ENCODE data around the gene UBTF.
A peak's percentile ranks its signal among the peaks of the same experiment; 100 is the strongest.

The UBTF gene

DNA sequence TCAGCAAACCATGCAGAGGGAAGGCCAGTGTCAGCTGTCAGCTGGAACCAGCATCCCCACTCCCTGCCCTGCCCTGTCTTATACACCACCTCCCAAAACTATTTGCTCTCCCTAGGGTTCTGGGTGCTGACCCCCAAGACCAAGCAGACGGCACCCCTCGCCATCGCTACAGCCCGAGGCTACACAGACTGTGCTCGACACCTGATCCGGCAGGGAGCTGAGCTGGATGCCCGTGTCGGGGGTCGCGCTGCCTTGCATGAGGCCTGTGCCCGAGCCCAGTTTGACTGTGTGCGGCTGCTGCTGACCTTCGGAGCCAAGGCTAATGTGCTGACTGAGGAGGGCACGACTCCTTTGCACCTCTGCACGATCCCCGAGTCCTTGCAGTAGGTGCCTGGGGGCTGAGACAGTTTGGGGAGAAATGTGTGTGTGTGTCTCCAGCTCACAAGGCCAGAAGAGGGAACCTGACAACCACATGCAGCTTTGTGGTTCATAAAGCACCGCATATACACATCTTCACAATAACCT, 47.5 kb downstream of the UBTF start:
- DNase-seq (ENCODE audit: low read depth in 2 of 2) = no peak

DNA sequence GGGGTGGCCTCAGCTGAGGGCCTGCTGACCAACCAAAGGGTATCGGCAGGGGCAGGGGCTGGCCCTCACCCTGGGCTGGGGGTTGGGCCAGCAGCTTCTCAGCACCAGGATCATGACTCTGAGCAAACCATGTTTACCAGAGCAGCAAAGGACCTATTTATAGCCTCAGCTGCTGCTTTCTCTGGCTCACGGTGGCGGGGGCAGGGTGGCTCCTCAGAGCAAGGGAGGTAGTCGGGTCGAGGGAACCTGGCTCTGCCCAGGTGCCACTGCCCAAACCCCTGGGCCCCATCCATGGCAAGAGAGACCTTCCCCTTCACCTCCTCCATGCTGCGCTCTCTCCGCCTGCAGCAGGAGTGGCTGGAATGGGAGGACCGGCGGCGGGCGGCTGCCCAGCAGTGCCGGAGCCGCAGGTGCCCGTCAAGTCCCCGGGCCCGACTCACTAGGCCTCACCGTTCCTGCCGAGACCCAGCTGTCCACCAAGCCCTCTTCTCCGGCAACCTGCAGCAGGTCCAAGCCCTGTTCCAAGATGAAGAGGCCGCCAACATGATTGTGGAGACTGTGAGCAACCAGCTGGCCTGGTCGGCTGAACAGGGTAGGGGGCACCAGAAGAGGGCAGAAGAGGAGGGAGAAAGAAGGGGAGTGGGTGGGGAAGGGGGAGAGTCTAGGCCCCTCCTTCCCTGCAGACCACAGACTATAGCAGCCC, 48.8 kb downstream of the UBTF start, which contains the start of gene ASB16:
ASB16 (plus strand) TSS at position 206 of the 703 bp plus-strand sequence; CDS start at position 292, 86 bp downstream.
- no peak for DNase-seq (ENCODE audit: low read depth in 2 of 2)

DNA sequence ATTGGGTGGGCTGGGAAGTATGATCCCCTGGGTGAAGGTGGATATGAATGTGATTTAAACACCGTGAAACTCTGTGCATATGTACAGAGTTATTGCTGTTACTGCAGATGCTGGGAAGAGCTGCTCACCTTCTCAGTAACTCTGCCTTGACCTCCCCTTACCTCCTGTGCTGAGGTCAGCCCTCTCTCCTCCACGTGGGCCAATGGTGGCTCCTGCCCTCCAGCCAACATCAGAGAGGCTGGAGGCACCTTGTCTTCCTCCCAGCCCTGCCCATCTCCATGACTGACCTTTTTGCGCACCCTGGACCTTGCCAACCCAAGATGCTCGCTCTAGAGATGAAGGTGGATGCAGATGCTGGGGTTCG, 49.4 kb downstream of the UBTF start:
- no peak for DNase-seq (ENCODE audit: low read depth in 2 of 2)

DNA sequence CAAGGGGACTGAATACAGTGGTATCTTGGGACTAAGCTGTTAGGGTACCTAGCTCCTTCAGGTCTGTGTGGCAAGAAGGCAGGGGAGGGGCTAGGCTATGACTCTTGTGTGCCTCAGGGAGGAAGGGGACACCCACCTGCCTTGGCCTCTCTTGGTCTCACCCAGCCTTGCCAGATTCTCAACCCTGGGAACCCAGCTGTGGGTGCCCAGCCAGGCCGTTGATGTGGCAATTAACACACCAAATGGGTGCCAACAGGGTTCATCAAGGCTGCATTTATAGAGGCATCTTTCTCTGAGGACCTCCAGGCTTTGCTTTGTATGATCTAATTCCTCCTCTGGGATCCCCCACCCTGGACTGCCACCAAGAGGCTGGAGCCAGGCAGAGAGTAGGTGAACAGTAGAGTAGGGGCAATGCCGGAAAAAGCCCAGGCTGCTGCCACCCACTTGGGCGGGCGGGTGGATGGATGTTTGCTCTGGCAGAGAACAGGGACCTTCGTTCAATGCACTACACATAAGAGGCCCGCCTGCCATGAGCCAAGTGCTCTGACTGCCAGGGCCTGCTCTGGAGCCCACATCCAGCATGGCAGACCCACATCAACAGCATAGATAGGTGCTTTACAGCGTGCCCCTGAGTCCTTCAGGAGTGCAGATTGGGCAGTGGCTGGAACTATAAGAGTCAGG, 52.2 kb downstream of the UBTF start:
- DNase-seq (ENCODE audit: low read depth in 2 of 2) = no peak

DNA sequence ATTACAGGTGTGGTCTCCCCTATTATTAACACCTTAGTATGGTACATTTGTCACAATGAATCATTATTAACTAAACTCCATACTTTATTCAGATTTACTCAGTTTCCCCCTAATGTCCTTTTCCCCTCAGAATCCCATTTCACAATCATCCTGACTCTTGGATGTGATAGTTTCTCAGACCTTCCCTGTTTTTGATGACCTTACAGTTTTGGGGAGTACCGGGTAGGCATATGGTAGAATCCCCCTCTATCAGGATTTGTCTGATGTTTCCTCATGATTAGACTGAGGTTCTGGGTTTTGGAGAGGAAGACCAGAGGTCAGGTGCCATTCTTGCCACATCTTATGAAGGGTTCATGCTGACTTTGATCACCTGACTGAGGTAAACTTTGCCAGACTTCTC, 55.0 kb downstream of the UBTF start:
- DNase-seq (ENCODE audit: low read depth in 2 of 2) = no peak

DNA sequence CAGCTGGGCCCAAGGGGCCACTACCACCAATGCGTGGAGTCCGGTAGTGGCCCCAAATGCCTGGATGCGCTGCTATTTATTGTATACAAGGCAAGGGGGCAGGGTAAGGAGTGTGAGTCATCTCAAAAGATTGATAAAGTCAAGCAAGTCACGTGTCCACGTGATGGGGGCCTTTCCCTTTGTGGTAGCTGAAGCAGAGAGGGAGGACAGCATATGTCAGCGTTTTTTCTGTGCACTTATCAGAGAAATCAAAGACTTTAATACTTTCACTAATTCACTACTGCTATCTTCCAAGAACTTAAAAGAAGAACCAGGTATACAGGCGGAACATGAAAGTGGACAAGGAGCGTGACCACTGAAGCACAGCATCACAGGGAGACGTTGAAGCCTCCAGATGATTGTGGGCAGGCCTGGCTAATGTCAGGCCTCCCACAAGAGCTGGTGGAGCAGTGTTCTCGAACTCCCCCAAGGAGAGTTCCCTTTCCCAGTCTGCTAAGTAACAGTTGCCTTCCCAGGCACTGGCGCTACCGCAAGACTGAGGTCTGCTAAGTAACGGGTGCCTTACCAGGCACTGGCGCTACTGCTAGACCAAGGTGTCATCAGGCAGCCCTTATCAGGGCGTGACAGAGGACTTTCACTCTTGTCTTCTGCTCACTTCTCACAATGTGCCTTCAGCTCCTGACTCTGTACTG, 59.8 kb downstream of the UBTF start:
- peak in 1 of 2 donors; percentile 7 for DNase-seq (ENCODE audit: low read depth in 2 of 2)

DNA sequence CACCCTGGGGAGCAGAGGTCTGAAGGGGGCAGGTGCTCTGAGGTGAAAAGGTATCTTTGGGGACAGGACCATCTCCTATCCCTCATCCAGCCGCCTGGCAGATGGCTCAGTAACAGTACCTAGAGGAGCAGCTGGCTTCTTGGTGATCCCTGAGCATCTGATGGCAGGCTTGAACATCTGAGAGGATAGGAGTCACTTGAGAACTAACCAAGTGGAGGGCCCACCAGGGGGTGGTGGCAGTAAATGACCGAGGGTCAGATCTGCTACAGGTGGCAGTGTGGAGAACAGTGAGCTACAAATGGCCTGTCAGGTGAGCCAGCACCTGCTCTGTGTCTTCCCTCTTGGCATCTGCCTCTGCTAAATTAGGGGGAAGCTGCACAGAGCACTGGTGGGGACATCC, 64.0 kb downstream of the UBTF start:
- no peak for DNase-seq (ENCODE audit: low read depth in 2 of 2)
